ENCODE measurements around the gene ELAVL2.

The ELAVL2 gene

GRCh38 chr9:23830476-23830805 lies 4.4 kb upstream of the ELAVL2 start:
- no peaks in the 10 kb centered on the region for H3K36me3 ChIP-seq (ENCODE audit: control insufficient read depth in 1 of 2, insufficient read depth in 2 of 2, low read length in 2 of 2)
- H3K4me3 ChIP-seq (ENCODE audit: low read depth in 1 of 2, low read length in 2 of 2): no peak overlapping the region
- H3K9me3 ChIP-seq (ENCODE audit: control insufficient read depth in 1 of 2, low read length in 2 of 2): no peaks in the 10 kb centered on the region
- peaks cover 14% of the 10 kb centered on the region for H3K27me3 ChIP-seq (ENCODE audit: low read depth, low read length)
- H3K27ac ChIP-seq (ENCODE audit: low read length): no peak overlapping the region
- peaks cover 0 to 13% of the 10 kb centered on the region in 2 donors for H3K4me1 ChIP-seq (ENCODE audit: control insufficient read depth in 1 of 2, insufficient read depth in 2 of 2, low read length in 2 of 2)

- Histone ChIP-seq H3K27ac (ENCODE audit: low read length) (no peak overlapping the region), H3K4me3 (ENCODE audit: low read depth in 1 of 2, low read length in 2 of 2) (no peak overlapping the region), H3K9me3 (ENCODE audit: control insufficient read depth in 1 of 2, low read length in 2 of 2) (no peaks in the 10 kb centered on the region), H3K27me3 (ENCODE audit: low read depth, low read length) (peaks cover 14% of the 10 kb centered on the region), H3K4me1 (ENCODE audit: control insufficient read depth in 1 of 2, insufficient read depth in 2 of 2, low read length in 2 of 2) (peaks cover 0 to 19% of the 10 kb centered on the region in 2 donors), H3K36me3 (ENCODE audit: control insufficient read depth in 1 of 2, insufficient read depth in 2 of 2, low read length in 2 of 2) (no peaks in the 10 kb centered on the region)
These were observed 3.8 kb upstream of the ELAVL2 start for GRCh38 chr9:23829580-23830475.

GRCh38 chr9:23825700-23826099 lies 340 bp downstream of the ELAVL2 start:
- peaks cover 36% of the 10 kb centered on the region for H3K27me3 ChIP-seq (ENCODE audit: low read depth, low read length)
- H3K9me3 ChIP-seq (ENCODE audit: control insufficient read depth in 1 of 2, low read length in 2 of 2): peaks cover 0 to 8% of the 10 kb centered on the region in 2 donors
- peaks cover 0 to 38% of the 10 kb centered on the region in 2 donors for H3K4me1 ChIP-seq (ENCODE audit: control insufficient read depth in 1 of 2, insufficient read depth in 2 of 2, low read length in 2 of 2)
- peak overlapping the region; percentile 62 to 69 for H3K4me3 ChIP-seq (ENCODE audit: low read depth in 1 of 2, low read length in 2 of 2)
- H3K36me3 ChIP-seq (ENCODE audit: control insufficient read depth in 1 of 2, insufficient read depth in 2 of 2, low read length in 2 of 2): no peaks in the 10 kb centered on the region
- H3K27ac ChIP-seq (ENCODE audit: low read length): no peak overlapping the region

GRCh38 chr9:23824830-23825591 lies 1.0 kb downstream of the ELAVL2 start:
- H3K27ac ChIP-seq (ENCODE audit: low read length): no peak overlapping the region
- peaks cover 32% of the 10 kb centered on the region for H3K27me3 ChIP-seq (ENCODE audit: low read depth, low read length)
- peak overlapping the region; percentile 62 to 69 for H3K4me3 ChIP-seq (ENCODE audit: low read depth in 1 of 2, low read length in 2 of 2)
- H3K4me1 ChIP-seq (ENCODE audit: control insufficient read depth in 1 of 2, insufficient read depth in 2 of 2, low read length in 2 of 2): peaks cover 0 to 41% of the 10 kb centered on the region in 2 donors
- peaks cover 0 to 8% of the 10 kb centered on the region in 2 donors for H3K9me3 ChIP-seq (ENCODE audit: control insufficient read depth in 1 of 2, low read length in 2 of 2)
- H3K36me3 ChIP-seq (ENCODE audit: control insufficient read depth in 1 of 2, insufficient read depth in 2 of 2, low read length in 2 of 2): no peaks in the 10 kb centered on the region

GRCh38 chr9:23823986-23824829 lies 1.8 kb downstream of the ELAVL2 start:
- Histone ChIP-seq H3K27ac (ENCODE audit: low read length) (no peak overlapping the region), H3K4me1 (ENCODE audit: control insufficient read depth in 1 of 2, insufficient read depth in 2 of 2, low read length in 2 of 2) (peaks cover 0 to 41% of the 10 kb centered on the region in 2 donors), H3K27me3 (ENCODE audit: low read depth, low read length) (peaks cover 27% of the 10 kb centered on the region), H3K4me3 (ENCODE audit: low read depth in 1 of 2, low read length in 2 of 2) (peak overlapping the region in 1 of 2 donors; percentile 69), H3K9me3 (ENCODE audit: control insufficient read depth in 1 of 2, low read length in 2 of 2) (peaks cover 0 to 8% of the 10 kb centered on the region in 2 donors), H3K36me3 (ENCODE audit: control insufficient read depth in 1 of 2, insufficient read depth in 2 of 2, low read length in 2 of 2) (no peaks in the 10 kb centered on the region)

GRCh38 chr9:23823269-23823668 lies 2.8 kb downstream of the ELAVL2 start:
- Histone ChIP-seq H3K36me3 (ENCODE audit: control insufficient read depth in 1 of 2, insufficient read depth in 2 of 2, low read length in 2 of 2) (no peaks in the 10 kb centered on the region), H3K27ac (ENCODE audit: low read length) (no peak overlapping the region), H3K27me3 (ENCODE audit: low read depth, low read length) (peaks cover 27% of the 10 kb centered on the region), H3K4me3 (ENCODE audit: low read depth in 1 of 2, low read length in 2 of 2) (no peak overlapping the region), H3K9me3 (ENCODE audit: control insufficient read depth in 1 of 2, low read length in 2 of 2) (peaks cover 0 to 8% of the 10 kb centered on the region in 2 donors), H3K4me1 (ENCODE audit: control insufficient read depth in 1 of 2, insufficient read depth in 2 of 2, low read length in 2 of 2) (peaks cover 0 to 41% of the 10 kb centered on the region in 2 donors)

GRCh38 chr9:23822261-23823169 lies 3.5 kb downstream of the ELAVL2 start:
- Histone ChIP-seq H3K36me3 (ENCODE audit: control insufficient read depth in 1 of 2, insufficient read depth in 2 of 2, low read length in 2 of 2) (no peaks in the 10 kb centered on the region), H3K4me3 (ENCODE audit: low read depth in 1 of 2, low read length in 2 of 2) (peak overlapping the region in 1 of 2 donors; percentile 75), H3K9me3 (ENCODE audit: control insufficient read depth in 1 of 2, low read length in 2 of 2) (peaks cover 0 to 8% of the 10 kb centered on the region in 2 donors), H3K27me3 (ENCODE audit: low read depth, low read length) (peaks cover 27% of the 10 kb centered on the region), H3K4me1 (ENCODE audit: control insufficient read depth in 1 of 2, insufficient read depth in 2 of 2, low read length in 2 of 2) (peaks cover 0 to 41% of the 10 kb centered on the region in 2 donors), H3K27ac (ENCODE audit: low read length) (no peak overlapping the region)

GRCh38 chr9:23821375-23822181 lies 4.5 kb downstream of the ELAVL2 start:
- Histone ChIP-seq H3K4me3 (ENCODE audit: low read depth in 1 of 2, low read length in 2 of 2) (peak overlapping the region in 1 of 2 donors; percentile 75), H3K4me1 (ENCODE audit: control insufficient read depth in 1 of 2, insufficient read depth in 2 of 2, low read length in 2 of 2) (peaks cover 0 to 39% of the 10 kb centered on the region in 2 donors), H3K27me3 (ENCODE audit: low read depth, low read length) (peaks cover 27% of the 10 kb centered on the region)

GRCh38 chr9:23820451-23821374 lies 5.3 kb downstream of the ELAVL2 start:
- Histone ChIP-seq H3K27ac (ENCODE audit: low read length) (no peak overlapping the region), H3K4me3 (ENCODE audit: low read depth in 1 of 2, low read length in 2 of 2) (peak overlapping the region in 1 of 2 donors; percentile 75), H3K36me3 (ENCODE audit: control insufficient read depth in 1 of 2, insufficient read depth in 2 of 2, low read length in 2 of 2) (no peaks in the 10 kb centered on the region), H3K9me3 (ENCODE audit: control insufficient read depth in 1 of 2, low read length in 2 of 2) (peaks cover 0 to 8% of the 10 kb centered on the region in 2 donors), H3K4me1 (ENCODE audit: control insufficient read depth in 1 of 2, insufficient read depth in 2 of 2, low read length in 2 of 2) (peaks cover 0 to 31% of the 10 kb centered on the region in 2 donors), H3K27me3 (ENCODE audit: low read depth, low read length) (peaks cover 27% of the 10 kb centered on the region)

More at GRCh38 chr9:23821375-23822181, 4.5 kb downstream of the ELAVL2 start:
- Histone ChIP-seq H3K9me3 (ENCODE audit: control insufficient read depth in 1 of 2, low read length in 2 of 2) (peaks cover 0 to 8% of the 10 kb centered on the region in 2 donors), H3K27ac (ENCODE audit: low read length) (no peak overlapping the region), H3K36me3 (ENCODE audit: control insufficient read depth in 1 of 2, insufficient read depth in 2 of 2, low read length in 2 of 2) (no peaks in the 10 kb centered on the region)

Data from muscle layer of duodenum (tissue), 2 donors.